HG03342 (cell line): ENCODE results near the gene THAP7.
A peak's percentile ranks its signal among the peaks of the same experiment; 100 is the strongest.
"Not testable (repeated sequence)": the region's sequence is repeated elsewhere in the genome, so short reads cannot be mapped to it uniquely, and the experiment has no call there.

Experiments
- ATAC-seq: cut with Tn5 transposase; IDR thresholded peaks from one replicate; pipeline ENCODE4 v1.9.1; 2021; ENCODE audit warnings: mild to moderate bottlenecking, moderate library complexity; ENCODE audit not compliant: unreplicated experiment

The THAP7 gene, protein sequence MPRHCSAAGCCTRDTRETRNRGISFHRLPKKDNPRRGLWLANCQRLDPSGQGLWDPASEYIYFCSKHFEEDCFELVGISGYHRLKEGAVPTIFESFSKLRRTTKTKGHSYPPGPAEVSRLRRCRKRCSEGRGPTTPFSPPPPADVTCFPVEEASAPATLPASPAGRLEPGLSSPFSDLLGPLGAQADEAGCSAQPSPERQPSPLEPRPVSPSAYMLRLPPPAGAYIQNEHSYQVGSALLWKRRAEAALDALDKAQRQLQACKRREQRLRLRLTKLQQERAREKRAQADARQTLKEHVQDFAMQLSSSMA

DNA sequence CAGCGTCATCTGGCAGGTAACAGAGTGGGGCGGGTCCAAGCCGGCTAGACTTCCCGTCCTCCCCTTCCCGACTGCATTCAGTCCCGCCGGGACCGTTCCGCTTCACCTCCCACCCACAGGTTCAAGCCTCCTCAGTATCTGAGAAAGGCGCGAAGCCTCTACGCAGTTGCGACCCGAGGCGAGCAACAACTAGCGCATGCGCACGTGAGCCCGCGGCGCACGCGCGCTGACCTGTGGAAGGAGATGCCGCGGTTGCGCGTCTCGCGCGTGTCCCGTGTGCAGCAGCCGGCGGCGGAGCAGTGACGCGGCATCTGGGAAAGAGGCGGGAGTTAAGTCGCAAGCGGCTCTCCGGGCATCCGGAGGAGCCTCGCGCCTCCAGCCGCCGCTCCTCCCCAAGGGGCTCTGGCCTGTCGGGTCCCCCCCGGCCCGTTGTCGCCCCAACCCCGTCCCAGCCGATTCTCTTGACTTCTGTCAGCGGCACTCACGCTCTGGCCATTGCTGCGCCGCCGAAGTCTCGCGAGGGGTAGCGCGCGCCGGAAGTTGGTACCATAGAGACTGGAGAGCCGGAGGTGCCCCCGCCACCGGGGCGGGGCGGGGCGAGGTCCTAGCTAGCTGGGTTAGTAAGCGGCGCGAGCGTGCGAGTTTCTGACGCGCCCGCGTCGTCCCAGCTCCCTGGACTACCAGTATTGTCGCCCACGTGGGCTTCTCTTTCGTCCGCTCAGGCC is at the start of gene THAP7:
THAP7 (minus strand) TSS at position 518 of the 725 bp plus-strand sequence; CDS start at position 311, 207 bp downstream.
- peak; percentile 81 for ATAC-seq

DNA sequence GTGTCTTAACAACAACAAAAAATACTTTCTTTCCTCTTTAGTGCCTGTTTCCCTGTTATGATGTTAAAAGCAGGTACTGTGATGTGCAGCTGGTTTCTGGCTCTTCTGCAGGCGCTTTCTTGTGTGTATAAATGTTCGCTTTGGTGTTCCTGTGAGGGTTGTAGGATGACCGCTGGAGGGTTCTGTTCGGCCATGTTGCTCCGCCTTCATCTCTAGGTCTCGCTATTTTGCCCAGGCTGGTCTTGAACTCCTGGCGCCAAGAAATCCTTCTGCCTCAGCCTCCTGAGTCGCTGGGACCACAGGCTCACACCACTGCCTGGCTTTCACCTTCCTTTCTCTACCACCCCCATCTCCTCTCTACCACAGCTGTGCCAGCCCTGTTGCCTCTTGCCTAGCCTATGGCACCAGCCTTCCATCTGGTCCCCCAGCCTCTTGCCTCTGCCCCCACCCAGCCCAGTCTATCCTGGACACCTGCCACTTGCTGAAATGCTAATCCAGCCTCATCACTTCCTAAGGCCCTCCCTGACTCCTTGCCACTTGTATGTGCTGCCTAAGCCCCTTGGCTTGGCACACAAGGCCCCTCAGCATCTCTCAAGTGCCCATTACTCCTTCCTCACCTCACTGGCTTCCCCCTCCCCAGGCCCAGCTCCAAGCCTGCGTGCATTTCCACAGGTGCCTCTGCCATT is 49.4 kb upstream of the THAP7 start:
- no peak for ATAC-seq

DNA sequence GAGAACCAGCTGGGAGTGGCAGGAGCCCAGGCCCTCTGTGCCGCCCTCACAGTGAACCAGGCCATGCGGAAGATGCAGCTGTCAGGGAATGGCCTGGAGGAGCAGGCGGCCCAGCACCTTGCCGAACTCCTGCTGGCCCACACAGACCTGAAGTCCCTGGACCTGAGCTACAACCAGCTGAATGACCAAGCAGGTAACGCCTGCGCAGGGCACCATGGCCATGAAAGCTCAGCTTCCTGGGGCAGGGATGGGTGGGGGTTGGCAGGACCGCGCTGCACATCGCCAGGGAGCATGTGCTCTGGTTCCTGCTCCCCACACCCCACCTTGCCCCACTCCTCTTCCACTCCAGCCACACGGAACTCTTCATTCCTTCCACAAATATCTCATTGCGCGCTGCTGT is 47.0 kb upstream of the THAP7 start:
- ATAC-seq, result not testable (repeated sequence)

DNA sequence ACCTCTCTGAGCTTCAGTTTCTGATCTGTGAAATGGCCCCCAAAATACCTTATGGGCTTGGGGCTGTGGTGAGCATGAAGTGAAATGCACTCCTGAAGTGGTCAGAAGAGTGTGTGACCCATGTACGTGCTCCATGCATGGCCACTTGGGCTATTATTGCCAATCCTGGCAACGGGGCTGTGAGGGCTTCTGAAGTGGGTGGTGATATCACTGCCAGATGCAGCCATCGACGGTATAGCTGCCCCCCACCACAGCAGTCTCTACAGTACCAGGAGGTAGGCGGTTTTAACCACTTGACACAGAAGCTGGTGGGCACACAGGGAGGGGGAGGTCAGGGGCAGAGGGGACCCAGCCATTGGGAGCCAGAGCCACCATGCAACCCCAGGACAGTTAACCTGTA is 46.5 kb upstream of the THAP7 start:
- not testable (repeated sequence) for ATAC-seq

DNA sequence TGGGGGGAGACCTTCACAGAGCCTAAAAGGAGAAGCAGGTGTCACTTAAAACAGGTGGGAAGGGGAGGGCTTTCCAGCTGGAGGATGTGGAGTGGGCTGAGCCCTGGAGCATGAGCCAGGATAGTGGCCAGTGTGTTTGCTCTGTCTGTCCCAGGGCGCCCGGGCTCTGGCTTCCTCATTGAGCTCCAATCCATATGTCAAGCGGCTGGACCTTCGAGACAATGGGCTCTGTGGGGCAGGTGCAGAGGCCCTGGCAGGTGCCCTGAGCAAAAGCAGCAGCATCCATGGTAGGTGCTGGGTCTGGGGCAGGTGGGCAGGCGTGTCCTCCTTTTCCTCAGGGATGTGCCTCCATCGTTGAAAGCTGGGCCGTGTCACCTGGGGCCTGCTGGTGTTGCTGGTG is 45.8 kb upstream of the THAP7 start:
- ATAC-seq, result no peak

DNA sequence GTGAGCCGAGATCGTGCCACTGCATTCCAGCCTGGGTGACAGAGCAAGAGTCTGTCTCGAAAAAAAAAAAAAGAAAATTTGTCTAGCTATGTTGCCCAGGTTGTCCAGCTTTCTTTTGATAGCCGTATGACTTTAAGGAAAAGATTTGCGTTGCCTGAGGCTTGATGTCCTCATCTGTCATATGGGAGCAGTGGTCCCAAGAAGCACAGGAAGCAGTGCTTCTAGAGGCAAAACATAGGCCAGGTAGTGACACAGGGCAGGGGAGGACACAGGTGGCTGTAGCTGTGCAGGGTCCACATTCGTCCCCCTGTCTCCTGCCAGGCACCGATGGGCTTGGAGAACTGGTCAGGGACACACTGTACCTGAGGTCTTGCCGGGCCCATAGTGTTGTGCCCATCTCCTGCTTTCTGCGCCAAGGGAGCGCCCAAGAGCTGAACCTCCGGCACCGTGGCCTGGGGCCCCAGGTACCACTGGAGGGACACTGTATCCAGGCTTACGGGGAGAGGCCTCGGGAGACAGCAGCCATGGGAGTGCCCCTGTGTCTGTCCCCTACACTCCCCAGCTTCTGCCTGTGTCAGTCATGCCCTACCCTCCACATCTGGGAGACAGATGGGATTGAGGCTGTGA is 45.2 kb upstream of the THAP7 start:
- ATAC-seq, result no peak

DNA sequence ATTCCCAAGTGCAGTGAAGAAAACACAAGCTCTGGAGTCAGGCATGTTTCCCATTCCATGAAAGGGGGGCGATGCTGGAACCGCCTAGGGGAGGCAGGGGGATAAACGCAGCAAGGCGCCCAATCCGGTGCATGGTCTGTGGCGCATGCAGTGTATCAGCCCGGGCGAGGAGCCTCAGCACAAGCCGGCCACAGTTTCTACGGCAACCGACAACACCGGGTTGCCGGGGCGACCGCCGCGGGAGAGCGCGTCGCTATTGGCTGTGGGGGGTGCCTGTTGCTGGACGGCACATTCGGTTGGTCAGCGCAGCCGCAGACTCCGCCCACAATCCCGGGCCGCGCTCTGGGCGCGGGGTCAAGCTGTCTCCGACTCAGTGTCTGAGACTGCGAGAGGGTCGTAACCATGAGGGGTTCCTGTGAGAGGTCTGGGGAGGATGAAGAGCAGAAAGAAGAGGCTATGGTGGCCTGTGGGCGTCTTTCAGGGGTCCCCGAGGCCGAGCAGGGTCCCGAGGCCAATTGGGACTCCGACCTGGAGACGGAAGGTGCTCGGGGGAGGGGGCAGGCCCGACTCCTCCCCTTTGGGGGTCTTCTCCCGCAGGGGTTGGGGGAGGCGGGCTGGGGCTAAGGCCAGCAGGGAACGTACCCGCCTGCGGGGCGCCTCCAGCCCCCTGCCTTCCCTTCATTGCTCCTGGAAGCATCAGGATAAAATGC is 43.8 kb upstream of the THAP7 start, which contains the start of gene LRRC74B:
LRRC74B (plus strand) TSS at position 362 of the 710 bp plus-strand sequence; CDS start at position 403, 41 bp downstream.
- ATAC-seq, result peak; percentile 88

DNA sequence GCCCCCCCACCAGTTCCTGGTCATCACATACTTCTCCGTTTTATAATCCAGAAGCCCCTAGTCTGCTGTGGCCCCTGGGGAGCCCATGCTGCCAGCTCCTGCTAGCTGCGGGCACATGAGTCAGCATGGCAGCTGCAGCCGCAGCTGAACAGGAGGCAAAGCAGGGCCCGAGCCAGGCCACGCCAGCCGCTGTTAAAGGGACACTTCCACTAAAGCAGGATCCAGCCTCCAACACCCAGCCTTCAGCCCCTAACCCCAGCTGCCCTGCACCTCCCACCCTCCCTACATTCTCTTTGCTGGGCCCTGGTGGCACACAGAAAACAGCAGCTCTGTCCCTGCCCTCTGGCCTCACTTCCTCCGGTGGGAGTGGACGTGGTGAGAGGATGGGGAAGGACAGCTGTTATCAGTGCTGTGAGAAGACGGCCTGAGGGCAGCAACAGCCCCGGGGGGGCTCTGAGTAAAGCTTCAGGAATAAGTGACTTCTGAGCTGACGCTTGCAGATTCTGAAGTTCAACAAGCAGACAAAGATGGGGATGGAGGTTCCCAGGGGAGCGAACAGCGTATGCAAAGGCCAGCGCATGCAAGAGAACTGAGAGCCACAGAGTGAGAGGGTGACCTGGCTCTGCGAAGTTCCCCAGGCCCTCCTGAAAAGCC is 43.1 kb upstream of the THAP7 start:
- ATAC-seq, result no peak

DNA sequence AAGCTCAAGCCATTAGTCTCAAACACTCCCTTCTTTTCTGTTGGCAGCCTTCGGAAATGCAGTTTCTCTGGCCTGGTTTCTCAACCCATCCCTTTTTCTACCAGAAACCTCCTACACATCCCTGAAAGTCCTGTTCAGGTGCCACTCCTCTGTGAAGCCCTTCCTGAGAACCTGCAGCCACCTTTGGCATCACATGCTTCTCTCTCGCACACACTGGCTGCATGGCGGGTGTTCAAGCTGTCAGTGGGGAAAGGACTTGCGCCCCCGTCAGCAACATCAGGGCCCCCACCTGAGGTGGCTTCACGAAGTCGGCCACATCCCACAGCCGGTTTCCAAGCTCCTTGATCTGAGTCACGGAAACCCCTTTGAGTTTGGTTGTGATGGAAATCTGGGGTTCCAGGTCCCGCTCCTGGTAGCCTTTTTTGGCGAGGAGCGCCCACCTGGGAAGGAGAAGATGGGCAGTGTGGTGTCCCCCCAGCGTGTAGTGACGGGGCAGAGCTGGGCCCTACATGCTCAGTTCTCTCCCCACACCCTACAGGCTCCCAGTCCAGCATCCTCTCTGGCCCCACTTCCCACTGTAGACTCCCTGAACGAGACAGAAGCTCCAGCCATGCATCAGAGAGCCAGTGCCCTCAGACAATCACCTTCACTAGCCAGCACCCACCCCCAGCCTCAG is 42.1 kb upstream of the THAP7 start:
- ATAC-seq, result no peak

DNA sequence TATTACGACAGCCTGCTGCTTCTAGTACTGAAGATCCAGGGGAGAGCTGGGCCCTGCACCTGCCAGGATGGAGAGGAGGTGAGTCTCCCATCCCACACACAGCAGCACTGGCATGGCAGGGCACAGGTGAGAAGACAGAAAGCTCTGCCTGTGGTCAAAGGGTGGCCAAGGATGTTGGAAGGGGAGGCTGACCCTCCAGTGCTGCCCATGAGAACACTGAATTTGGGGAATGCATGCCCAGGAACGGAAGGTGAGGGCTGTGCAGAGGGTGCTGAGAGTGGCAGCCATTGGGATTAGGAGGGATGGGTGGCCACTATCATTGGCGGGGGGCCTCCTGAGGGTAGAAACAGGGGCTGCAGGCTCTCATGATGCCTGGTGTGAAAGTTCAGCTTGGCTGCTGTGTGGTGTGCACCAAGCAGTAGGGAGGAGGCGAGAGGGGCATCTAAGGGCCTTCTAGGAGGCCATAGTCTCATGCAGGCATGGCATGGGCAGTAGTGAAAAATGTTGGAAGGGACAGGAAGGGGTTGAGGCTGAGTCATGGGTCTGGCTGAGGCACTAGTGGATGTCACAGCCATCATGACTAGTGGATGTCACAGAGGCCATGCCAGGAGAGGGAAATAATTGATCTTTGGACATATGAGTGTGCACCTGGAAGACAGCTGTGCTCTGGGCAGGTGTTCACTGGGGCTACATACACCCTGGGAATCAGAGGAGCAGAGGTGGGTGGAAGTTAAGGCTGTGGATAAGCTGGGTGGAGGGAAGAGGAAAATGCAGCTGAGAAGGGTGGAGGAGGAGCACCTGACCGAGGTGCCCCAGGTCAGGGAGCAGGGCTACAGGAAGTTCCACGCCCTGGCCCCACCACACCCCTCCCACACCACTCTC is 41.3 kb upstream of the THAP7 start:
- ATAC-seq, result no peak

DNA sequence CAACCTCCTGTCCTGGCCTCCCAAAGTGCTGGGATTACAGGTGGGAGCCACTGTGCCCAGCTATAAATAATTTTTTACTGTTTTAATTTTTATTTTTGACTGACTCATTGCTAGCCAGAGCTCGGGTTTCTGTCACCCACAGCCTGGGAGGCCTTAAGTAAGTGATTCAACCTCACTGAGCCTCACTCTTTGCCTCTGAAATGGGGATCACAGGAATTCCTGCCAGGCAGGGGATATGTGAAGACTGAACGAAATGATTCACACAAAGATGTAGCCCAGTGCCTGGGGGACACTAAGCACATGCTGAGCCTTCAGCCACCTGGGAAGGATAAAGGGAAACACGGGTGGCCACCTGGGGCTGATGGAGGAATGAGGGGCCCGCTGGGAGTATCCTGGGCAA is 40.0 kb upstream of the THAP7 start:
- no peak for ATAC-seq

DNA sequence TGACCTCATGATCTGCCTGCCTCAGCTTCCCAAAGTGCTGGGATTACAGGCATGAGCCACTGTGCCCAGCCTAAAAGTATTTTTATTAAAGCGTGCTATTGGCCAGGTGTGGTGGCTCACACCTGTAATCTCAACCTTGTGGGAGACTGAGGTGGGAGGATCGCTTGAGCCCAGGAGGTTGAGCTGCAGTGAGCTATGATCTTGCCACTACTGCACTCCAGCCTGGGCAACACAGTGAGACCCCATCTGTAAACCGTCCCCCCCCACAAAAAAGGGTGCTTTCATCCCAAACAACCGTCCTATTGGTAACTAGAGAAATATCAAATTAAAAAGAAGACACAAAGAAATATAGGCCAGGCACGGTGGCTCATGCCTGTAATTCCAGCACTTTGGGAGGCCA is 37.2 kb upstream of the THAP7 start:
- not testable (repeated sequence) for ATAC-seq

DNA sequence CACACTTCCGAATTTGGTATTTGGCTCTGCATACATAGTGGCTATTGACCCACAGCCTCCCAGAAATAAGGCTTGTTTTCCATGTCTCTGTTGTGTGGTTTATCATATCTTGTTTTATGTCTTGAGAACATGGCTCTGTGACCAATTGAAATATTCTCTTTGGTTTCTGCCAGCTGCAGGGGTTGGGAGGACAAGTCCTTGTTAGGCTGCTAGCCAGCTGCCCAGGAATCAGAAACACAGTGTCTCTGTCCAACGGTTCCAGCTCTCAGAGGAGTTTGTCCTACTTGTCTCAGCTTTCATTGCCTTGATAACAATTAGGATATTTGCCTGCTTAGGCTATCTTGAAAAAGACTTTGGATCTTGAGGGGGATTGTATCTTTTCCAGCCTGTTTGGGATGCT is 36.5 kb upstream of the THAP7 start:
- ATAC-seq, result no peak

DNA sequence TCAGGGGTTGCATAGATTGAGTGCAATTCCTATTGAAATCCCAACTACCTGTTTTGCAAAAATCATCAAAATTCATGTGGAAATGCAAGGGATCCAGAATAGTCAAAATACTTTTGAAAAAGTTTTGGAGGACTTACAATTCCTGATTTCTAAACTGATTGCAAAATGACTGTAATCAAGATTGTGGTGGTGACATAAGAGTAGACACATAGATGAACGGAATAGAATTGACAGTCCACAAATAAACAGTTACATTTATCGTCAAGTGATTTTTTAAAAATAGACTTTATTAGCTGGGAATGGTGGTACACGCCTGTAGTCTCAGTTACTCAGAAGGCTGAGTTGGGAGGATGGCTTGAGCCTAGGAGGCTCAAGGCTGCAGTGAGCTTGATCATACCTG is 33.1 kb upstream of the THAP7 start:
- ATAC-seq, result no peak

DNA sequence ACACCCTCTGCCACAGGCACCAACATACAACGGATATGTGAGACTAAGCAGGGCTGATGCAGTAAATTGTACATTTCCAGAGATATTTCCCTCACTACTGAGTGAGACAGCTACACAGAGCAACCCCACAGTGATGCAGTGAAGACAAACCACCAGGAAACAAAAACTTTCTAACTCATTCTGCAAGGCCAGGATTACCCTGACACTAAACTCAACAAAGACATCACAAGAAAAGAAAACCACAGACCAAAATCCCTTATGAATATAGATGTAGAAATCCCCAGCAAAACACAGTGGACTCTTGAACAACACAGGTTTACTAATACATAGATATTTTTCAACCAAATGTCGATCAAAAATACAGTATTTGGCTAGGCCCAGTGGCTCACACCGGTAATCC is 32.0 kb upstream of the THAP7 start:
- no peak for ATAC-seq

DNA sequence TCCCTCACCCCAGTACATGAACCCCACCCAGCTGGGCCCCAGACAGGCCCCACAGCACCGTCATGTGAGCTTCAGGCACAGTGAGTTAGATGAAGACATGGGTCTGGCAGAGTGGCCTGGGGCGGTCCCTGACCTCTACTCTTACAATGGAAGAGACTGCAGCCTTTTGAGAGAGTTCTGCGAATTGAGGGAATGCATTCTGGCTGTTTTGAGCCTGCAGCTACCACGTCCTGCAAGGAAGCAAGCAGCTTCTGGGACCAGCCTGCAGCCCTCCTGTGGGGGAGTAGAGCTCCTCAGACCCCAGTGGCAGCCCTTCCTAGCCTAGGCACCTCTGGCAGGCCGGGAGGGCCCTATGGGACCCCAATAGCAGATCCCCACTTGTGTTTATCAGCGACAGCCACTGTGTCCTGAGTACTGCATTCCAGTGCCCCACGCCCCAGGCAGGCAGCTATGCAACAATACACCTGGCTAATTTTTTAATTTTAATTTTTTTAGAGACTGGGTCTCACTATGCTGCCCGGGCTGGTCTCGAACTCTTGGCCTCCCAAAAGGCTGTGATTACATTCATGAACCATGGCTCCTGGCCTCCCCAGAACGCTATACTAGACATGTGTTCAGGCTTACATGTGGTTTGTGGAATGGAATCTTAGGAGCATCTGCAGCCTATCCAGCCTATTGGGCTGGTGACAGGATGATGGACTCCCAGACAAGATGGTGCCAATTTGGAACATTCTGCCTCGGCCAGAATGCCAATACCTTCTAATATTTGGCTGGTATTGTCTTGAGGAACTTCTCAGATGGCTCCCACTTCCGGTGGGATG is 31.2 kb upstream of the THAP7 start:
- no peak for ATAC-seq

DNA sequence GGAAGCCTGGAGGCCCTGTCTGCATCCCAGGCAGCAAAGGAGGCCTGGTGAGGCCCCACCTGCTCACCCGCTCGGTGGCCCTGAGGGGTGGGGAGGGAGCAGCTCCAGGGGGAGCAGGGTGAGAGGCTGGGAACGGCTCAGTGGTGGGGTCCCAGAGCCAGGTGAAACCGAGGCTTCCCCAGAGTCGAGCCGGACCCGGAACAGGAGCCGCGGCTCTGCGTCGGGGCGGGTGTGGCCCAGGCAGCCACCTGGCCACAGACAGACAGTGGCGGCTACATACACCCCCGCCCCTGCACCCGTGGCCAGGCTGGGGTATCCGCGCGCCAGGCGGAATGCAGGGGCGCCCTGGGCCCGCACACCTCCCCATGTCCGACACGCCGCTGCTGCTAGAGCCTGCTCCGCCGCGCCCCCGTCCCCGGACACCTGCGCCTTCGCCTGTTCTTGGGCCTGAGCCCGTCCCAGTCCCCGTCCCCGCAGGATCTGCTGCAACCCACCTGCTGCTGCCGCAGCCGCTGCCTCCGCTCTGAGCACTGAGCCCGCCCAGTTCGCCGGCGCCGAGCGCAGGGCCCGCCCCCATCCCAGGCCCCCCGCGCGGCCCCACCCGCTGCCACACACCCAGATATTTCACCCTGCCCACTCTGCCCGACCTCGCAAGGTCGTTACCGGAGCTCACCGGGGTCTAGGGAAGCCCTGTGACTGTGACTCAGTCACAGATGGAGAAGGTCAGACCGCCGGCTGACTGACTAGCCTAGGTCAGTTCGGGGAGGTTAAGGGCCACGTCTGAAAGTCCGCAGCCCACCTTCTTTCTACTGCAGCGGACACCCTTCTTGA is 30.3 kb upstream of the THAP7 start, which contains the start of gene SLC7A4:
SLC7A4 (minus strand) TSS at position 525 of the 831 bp plus-strand sequence. CDS start 749 bp downstream, outside the sequence.
- ATAC-seq, result no peak
